Ishikawa (cell line): ENCODE data around the gene MYADM.

Source experiments
- CEBPB ChIP-seq: IDR thresholded peaks from 2 replicates; pipeline ENCODE4 v1.6.1; 2012
- EGR1 ChIP-seq: IDR thresholded peaks from 2 replicates; pipeline ENCODE4 v1.6.1; 2012
- EP300 ChIP-seq: IDR thresholded peaks from 2 replicates; pipeline ENCODE4 v1.6.1; 2012; ENCODE audit warnings: borderline replicate concordance
- FOXM1 ChIP-seq: IDR thresholded peaks from 2 replicates; pipeline ENCODE4 v1.6.1; 2012; ENCODE audit warnings: low read depth, borderline replicate concordance
- RAD21 ChIP-seq: IDR thresholded peaks from 2 replicates; pipeline ENCODE4 v1.6.1; 2012; ENCODE audit warnings: low read depth
- TAF1 ChIP-seq: IDR thresholded peaks from 2 replicates; pipeline ENCODE4 v1.6.1; 2012; ENCODE audit warnings: low read depth, mild to moderate bottlenecking
- TCF12 ChIP-seq: IDR thresholded peaks from 2 replicates; pipeline ENCODE4 v1.6.1; 2012; ENCODE audit warnings: low read depth
- YY1 ChIP-seq: IDR thresholded peaks from 2 replicates; pipeline ENCODE4 v1.6.1; 2012; ENCODE audit warnings: low read depth
- TF ChIP-seq, protein P1 (sequence below): IDR thresholded peaks from 2 replicates; pipeline ENCODE4 v1.6.1; 2012
- TF ChIP-seq, protein P2 (sequence below): IDR thresholded peaks from 2 replicates; pipeline ENCODE4 v1.6.1; 2012
- TF ChIP-seq, protein P3 (sequence below): IDR thresholded peaks from 2 replicates; pipeline ENCODE4 v1.6.1; 2012; ENCODE audit warnings: low read depth, mild to moderate bottlenecking

DNA sequence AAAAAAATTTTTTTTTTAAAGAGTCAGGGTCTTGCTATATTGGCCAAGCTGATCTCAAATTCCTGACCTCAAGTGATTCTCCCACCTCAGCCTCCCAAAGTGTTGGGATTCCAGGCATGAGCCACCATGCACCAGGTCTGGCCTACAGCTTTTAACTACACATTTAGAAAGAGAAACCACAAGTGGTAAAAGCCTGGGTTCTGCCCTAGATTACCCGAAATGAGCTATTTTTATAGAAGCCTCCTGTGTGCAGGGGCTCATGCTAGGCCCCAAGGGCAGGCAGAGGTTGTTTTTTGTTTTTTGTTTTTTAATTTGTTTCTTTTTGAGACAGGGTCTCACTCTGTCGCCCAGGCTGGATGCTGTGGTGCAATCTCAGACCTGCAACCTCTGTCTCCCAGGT lies 14.0 kb upstream of the MYADM start:
- no peak for TF ChIP-seq RAD21
- TF ChIP-seq FOXM1 = no peak
- TF ChIP-seq, protein P1, sequence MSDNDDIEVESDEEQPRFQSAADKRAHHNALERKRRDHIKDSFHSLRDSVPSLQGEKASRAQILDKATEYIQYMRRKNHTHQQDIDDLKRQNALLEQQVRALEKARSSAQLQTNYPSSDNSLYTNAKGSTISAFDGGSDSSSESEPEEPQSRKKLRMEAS = no peak
- no peak for TF ChIP-seq TAF1
- TF ChIP-seq, protein P2, sequence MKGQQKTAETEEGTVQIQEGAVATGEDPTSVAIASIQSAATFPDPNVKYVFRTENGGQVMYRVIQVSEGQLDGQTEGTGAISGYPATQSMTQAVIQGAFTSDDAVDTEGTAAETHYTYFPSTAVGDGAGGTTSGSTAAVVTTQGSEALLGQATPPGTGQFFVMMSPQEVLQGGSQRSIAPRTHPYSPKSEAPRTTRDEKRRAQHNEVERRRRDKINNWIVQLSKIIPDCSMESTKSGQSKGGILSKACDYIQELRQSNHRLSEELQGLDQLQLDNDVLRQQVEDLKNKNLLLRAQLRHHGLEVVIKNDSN = no peak
- TF ChIP-seq YY1 = no peak
- TF ChIP-seq EP300 = no peak
- TF ChIP-seq EGR1 = no peak
- TF ChIP-seq TCF12 = no peak
- no peak for TF ChIP-seq CEBPB
- TF ChIP-seq, protein P3, sequence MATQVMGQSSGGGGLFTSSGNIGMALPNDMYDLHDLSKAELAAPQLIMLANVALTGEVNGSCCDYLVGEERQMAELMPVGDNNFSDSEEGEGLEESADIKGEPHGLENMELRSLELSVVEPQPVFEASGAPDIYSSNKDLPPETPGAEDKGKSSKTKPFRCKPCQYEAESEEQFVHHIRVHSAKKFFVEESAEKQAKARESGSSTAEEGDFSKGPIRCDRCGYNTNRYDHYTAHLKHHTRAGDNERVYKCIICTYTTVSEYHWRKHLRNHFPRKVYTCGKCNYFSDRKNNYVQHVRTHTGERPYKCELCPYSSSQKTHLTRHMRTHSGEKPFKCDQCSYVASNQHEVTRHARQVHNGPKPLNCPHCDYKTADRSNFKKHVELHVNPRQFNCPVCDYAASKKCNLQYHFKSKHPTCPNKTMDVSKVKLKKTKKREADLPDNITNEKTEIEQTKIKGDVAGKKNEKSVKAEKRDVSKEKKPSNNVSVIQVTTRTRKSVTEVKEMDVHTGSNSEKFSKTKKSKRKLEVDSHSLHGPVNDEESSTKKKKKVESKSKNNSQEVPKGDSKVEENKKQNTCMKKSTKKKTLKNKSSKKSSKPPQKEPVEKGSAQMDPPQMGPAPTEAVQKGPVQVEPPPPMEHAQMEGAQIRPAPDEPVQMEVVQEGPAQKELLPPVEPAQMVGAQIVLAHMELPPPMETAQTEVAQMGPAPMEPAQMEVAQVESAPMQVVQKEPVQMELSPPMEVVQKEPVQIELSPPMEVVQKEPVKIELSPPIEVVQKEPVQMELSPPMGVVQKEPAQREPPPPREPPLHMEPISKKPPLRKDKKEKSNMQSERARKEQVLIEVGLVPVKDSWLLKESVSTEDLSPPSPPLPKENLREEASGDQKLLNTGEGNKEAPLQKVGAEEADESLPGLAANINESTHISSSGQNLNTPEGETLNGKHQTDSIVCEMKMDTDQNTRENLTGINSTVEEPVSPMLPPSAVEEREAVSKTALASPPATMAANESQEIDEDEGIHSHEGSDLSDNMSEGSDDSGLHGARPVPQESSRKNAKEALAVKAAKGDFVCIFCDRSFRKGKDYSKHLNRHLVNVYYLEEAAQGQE = no peak
